C4-2B (cell line): ENCODE data around the gene PRKCE.

Experiments
- CTCF ChIP-seq: fragments of 450-650 bp; conservative IDR thresholded peaks from 2 replicates; pipeline ENCODE4 v1.5.1; 2017; ENCODE audit warnings: mild to moderate bottlenecking
- ZFX ChIP-seq: fragments of 450-650 bp; IDR thresholded peaks from 2 replicates; pipeline ENCODE4 v1.6.1; 2017

- TF ChIP-seq CTCF (no peak), ZFX (no peak)
Observed at GRCh38 chr2:45984366-45984765, 332.9 kb downstream of the PRKCE start.
